Stimulated activated CD4-positive, alpha-beta T cell treated with anti-CD3 and anti-CD28 coated beads, Interleukin-4, amount 100 ng/mL, for 48 hours (primary cell): ENCODE data around the gene RSBN1.
"Not testable (repeated sequence)": the region's sequence is repeated elsewhere in the genome, so short reads cannot be mapped to it uniquely, and the experiment has no call there.

Source experiments
- DNase-seq, 2 donors: peaks; one replicate each; pipeline ENCODE4 v3.0.0-alpha.2; 2020; ENCODE audit warnings: low read depth in 2 of 2

The RSBN1 gene

GRCh38 chr1:113745425-113745824, 66.9 kb downstream of the RSBN1 start:
- DNase-seq: no peak

GRCh38 chr1:113744114-113744513, 68.2 kb downstream of the RSBN1 start:
- DNase-seq: no peak

GRCh38 chr1:113742515-113742914, 69.8 kb downstream of the RSBN1 start:
- no peak for DNase-seq

- no peak for DNase-seq
Measured at GRCh38 chr1:113734357-113735055, 77.8 kb downstream of the RSBN1 start.

- no peak for DNase-seq
Measured at GRCh38 chr1:113732802-113733201, 79.5 kb downstream of the RSBN1 start.

- DNase-seq: no peak
Measured at GRCh38 chr1:113721010-113721409, 91.3 kb downstream of the RSBN1 start.

- not testable (repeated sequence) for DNase-seq
Measured at GRCh38 chr1:113718621-113719020, 93.7 kb downstream of the RSBN1 start.

- not testable (repeated sequence) for DNase-seq
Measured at GRCh38 chr1:113717506-113717905, 94.8 kb downstream of the RSBN1 start.

- DNase-seq: no peak
Measured at GRCh38 chr1:113714606-113715269, 97.5 kb downstream of the RSBN1 start.
